ENCODE results near the gene TRIM29.
"Not testable (repeated sequence)": the region's sequence is repeated elsewhere in the genome, so short reads cannot be mapped to it uniquely, and the experiment has no call there.

Gene TRIM29

GRCh38 chr11:120172054-120172911 is 34.4 kb upstream of the TRIM29 start:
- DNase-seq (ENCODE audit: low read depth) = peak; percentile 14

GRCh38 chr11:120170741-120171261 is 32.9 kb upstream of the TRIM29 start:
- no peak for DNase-seq (ENCODE audit: low read depth)

- DNase-seq (ENCODE audit: low read depth) = no peak
Observed at GRCh38 chr11:120169981-120170698, 32.2 kb upstream of the TRIM29 start.

GRCh38 chr11:120168960-120169681 is 31.2 kb upstream of the TRIM29 start:
- DNase-seq (ENCODE audit: low read depth) = peak; percentile 20

GRCh38 chr11:120168108-120168959 is 30.4 kb upstream of the TRIM29 start:
- no peak for DNase-seq (ENCODE audit: low read depth)

GRCh38 chr11:120167659-120168058 is 29.7 kb upstream of the TRIM29 start:
- no peak for DNase-seq (ENCODE audit: low read depth)

- DNase-seq (ENCODE audit: low read depth) = no peak
Observed at GRCh38 chr11:120160436-120160835, 22.5 kb upstream of the TRIM29 start.

- DNase-seq (ENCODE audit: low read depth) = no peak
Observed at GRCh38 chr11:120153221-120153620, 15.3 kb upstream of the TRIM29 start.

- no peak for DNase-seq (ENCODE audit: low read depth)
Observed at GRCh38 chr11:120151536-120151935, 13.6 kb upstream of the TRIM29 start.

GRCh38 chr11:120149246-120149645 is 11.3 kb upstream of the TRIM29 start:
- DNase-seq (ENCODE audit: low read depth) = no peak

GRCh38 chr11:120147950-120148270 is 10.0 kb upstream of the TRIM29 start:
- no peak for DNase-seq (ENCODE audit: low read depth)

- no peak for DNase-seq (ENCODE audit: low read depth)
Observed at GRCh38 chr11:120147094-120147949, 9.4 kb upstream of the TRIM29 start.

- no peak for DNase-seq (ENCODE audit: low read depth)
Observed at GRCh38 chr11:120146413-120147093, 8.6 kb upstream of the TRIM29 start.

- no peak for DNase-seq (ENCODE audit: low read depth)
Observed at GRCh38 chr11:120144501-120144900, 6.6 kb upstream of the TRIM29 start.

GRCh38 chr11:120143472-120143871 is 5.6 kb upstream of the TRIM29 start:
- not testable (repeated sequence) for DNase-seq (ENCODE audit: low read depth)

- no peak for DNase-seq (ENCODE audit: low read depth)
Observed at GRCh38 chr11:120142441-120143100, 4.7 kb upstream of the TRIM29 start.

- DNase-seq (ENCODE audit: low read depth) = no peak
Observed at GRCh38 chr11:120141768-120142423, 4.0 kb upstream of the TRIM29 start.

- no peak for DNase-seq (ENCODE audit: low read depth)
Observed at GRCh38 chr11:120141113-120141767, 3.3 kb upstream of the TRIM29 start.

Measured in stimulated activated CD8-positive, alpha-beta memory T cell treated with anti-CD3 and anti-CD28 coated beads, Interleukin-7, amount 100 ng/mL, for 24 hours (primary cell).